Measurements from ENCODE around the gene SECTM1.
"Not testable (repeated sequence)": the region's sequence is repeated elsewhere in the genome, so short reads cannot be mapped to it uniquely, and the experiment has no call there.

SECTM1 gene

GRCh38 chr17:82347994-82348393 is 14.4 kb upstream of the SECTM1 start:
- not testable (repeated sequence) for DNase-seq (ENCODE audit: low spot score)

- DNase-seq (ENCODE audit: low spot score) = no peak
Observed at GRCh38 chr17:82346342-82347300, 13.1 kb upstream of the SECTM1 start.

GRCh38 chr17:82345151-82345976 is 11.8 kb upstream of the SECTM1 start:
- no peak for DNase-seq (ENCODE audit: low spot score)

GRCh38 chr17:82344175-82344907 is 10.8 kb upstream of the SECTM1 start:
- DNase-seq (ENCODE audit: low spot score) = no peak

- no peak for DNase-seq (ENCODE audit: low spot score)
Observed at GRCh38 chr17:82343560-82343959, 10.0 kb upstream of the SECTM1 start.

- DNase-seq (ENCODE audit: low spot score) = no peak
Observed at GRCh38 chr17:82342361-82343079, 9.0 kb upstream of the SECTM1 start.

GRCh38 chr17:82339634-82340580 is 6.3 kb upstream of the SECTM1 start:
- no peak for DNase-seq (ENCODE audit: low spot score)

GRCh38 chr17:82338858-82339633 is 5.5 kb upstream of the SECTM1 start:
- DNase-seq (ENCODE audit: low spot score) = no peak

DNA sequence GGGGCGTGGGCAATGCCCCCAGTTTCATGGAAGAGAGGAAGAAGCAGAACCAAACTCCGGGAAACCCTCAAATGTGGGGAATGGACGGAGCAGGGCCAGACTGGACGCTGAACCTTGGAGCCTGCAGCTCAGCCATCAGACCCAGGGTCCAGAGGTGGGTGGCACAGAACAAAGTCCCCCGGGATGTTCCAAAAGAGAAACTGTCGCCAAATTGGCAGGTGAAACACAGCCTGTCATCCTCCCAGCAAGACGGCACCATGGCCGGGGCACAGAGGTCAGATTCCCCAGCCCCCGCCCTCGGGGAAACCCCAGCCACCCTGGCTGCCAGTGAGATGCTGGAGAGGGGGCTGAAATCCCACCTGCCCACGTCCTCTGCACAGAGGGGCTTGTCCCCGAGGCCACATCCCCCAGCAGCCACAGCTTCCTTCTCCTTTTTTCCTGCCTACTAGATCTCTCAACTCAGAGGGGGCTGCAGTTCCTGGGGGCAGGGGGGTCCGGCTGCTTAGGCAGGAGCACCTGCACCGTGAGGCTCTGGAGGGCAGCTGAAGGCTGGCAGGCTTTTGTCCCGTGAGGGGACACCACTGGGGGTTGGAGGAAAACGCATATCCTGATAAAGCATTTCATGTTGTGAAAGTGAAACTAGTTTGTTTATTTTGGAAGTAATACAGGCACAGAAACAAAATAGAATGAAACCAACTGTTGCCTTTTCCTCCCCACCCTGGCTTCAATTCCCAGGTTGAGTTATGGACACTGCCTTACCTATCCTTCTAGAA is 1.2 kb upstream of the SECTM1 start:
- DNase-seq (ENCODE audit: low spot score) = no peak

- no peak for DNase-seq (ENCODE audit: low spot score)
Observed at GRCh38 chr17:82334204-82334621, 647 bp upstream of the SECTM1 start.

DNA sequence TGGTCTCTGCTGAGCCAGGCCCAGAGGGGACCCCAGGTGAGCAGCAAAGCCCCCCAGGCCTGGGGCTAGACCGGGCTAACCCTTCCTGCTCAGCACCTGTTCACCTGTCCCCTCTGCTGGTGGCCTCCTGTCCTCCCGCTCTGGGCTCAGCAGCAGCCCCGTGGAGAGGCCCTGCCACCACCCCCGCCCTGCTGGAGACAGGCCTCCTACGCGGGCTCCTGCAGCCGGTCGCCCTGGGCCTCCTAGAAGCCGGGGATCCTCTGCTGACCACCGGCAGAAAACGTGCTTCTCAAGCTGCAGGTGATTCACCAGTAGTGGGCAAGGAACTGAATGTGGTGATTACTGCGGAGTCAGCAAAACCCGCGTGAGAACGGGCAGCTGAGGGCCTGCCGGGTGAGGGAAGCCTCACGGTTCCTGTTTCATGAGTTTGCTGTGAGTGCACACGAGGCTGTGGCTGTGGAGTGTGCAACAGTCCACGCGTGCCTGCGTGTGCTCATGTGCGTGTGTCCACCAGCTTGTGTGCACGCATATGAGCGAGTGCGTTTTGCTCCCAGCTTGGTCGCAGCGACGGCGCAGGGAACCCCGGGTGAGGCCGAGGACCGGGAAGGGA is 792 bp downstream of the SECTM1 start:
- peak; percentile 52 for DNase-seq (ENCODE audit: low spot score)

DNA sequence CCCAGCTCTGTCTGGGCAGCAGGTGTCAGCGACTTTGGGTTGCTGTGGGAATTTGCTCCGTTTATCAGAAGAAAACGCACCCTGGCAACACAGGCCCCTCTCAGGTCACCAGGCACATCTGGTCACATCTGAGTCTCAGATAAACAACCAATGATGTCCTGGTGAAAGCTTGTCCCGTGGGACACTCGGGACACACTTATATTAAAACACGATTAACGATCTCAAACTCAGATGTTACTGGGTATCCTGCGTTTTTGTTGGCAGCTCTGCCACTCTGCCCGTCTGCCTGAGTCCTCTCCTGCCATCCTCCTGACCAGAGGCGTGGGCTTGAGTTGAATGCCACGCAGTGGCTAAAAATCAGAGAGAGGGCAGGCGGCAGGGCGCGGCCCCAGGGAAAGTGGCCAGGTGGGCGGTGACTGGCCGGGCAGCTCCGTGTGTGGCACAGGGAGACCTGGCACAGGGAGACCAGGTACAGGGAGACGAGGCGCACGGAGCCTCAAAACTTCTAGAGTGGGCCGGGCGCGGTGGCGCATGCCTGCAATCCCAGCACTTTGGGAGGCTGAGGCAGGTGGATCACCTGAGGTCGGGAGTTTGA is 2.1 kb downstream of the SECTM1 start:
- no peak for DNase-seq (ENCODE audit: low spot score)

- peak; percentile 38 for DNase-seq (ENCODE audit: low spot score)
Observed at GRCh38 chr17:82330322-82331239, 3.0 kb downstream of the SECTM1 start.

- no peak for DNase-seq (ENCODE audit: low spot score)
Observed at GRCh38 chr17:82329683-82330321, 3.8 kb downstream of the SECTM1 start.

DNA sequence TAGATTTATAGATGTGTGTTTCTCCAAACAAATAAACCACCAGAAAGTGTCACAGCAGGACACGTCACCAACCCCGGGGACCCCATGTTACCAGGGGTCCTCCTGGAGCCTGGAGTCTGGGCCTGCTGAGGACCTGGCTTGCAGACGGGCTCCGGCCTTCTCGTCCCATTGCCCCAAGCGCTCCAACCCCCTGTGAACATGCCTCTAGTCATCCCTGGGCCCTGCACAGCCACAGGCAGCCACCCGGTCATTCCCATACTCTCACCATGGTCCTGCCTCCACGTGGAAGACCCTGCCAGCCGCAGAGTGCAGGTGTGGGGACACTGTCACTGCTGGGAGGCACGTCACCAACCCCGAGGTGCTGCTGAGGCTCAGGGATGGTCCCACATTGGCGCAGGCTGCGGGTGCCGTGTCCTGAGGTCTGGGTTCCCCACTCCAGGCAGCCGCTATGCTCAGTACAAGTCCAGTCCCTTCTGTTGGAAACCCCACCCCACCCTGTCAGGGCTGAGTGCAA is 4.5 kb downstream of the SECTM1 start:
- no peak for DNase-seq (ENCODE audit: low spot score)
